Astrocyte (in vitro differentiated cells and primary cell): ENCODE results near the gene TNFAIP1. TPM values are rescaled to one million over a fixed set of nuclear protein-coding genes. Genes with fewer than 3 reads are reported as not detected.

Source experiments
- DNase-seq: peaks from one replicate; pipeline ENCODE4 v3.0.0-alpha.2; 2010; ENCODE audit warnings: low read depth
- FAIRE-seq: peaks from 2 replicates; lab custom pipeline; 2011; peaks lifted over from hg19 to GRCh38; lab: Jason Lieb, UNC
- H2AFZ ChIP-seq: 2 replicates; pipeline ENCODE4 v1.6.0; 2012; ENCODE audit warnings: low read depth, low read length, inconsistent platforms
- H3K27ac ChIP-seq: 2 replicates; pipeline ENCODE4 v1.5.1; 2011; ENCODE audit warnings: low read depth, low read length, inconsistent platforms
- H3K27me3 ChIP-seq: 2 replicates; pipeline ENCODE4 v1.6.0; 2011; ENCODE audit warnings: low read length, inconsistent platforms; ENCODE audit not compliant: insufficient read depth
- H3K36me3 ChIP-seq: 2 replicates; pipeline ENCODE4 v1.5.1; 2011; ENCODE audit warnings: low read length, inconsistent platforms; ENCODE audit not compliant: insufficient read depth
- H3K4me1 ChIP-seq: 2 replicates; pipeline ENCODE4 v1.5.1; 2011; ENCODE audit warnings: low read length, inconsistent platforms; ENCODE audit not compliant: insufficient read depth
- H3K4me2 ChIP-seq: 2 replicates; pipeline ENCODE4 v1.6.0; 2012; ENCODE audit warnings: low read length, inconsistent platforms
- H3K4me3 ChIP-seq: 2 replicates; pipeline ENCODE4 v1.5.1; 2011; ENCODE audit warnings: low read depth, mild to moderate bottlenecking, low read length, inconsistent platforms; ENCODE audit not compliant: insufficient read depth
- H3K79me2 ChIP-seq: 2 replicates; pipeline ENCODE4 v1.6.0; 2012; ENCODE audit warnings: mild to moderate bottlenecking, low read length, inconsistent platforms; ENCODE audit not compliant: insufficient read depth
- H3K9ac ChIP-seq: 2 replicates; pipeline ENCODE4 v1.6.0; 2012; ENCODE audit warnings: mild to moderate bottlenecking, low read length, inconsistent platforms
- H3K9me3 ChIP-seq: 2 replicates; pipeline ENCODE4 v1.5.1; 2012; ENCODE audit warnings: low read depth, mild to moderate bottlenecking, low read length, inconsistent platforms; ENCODE audit not compliant: insufficient read depth
- H4K20me1 ChIP-seq: 2 replicates; pipeline ENCODE4 v1.6.0; 2012; ENCODE audit warnings: low read length, inconsistent platforms; ENCODE audit not compliant: insufficient read depth
- H3K27ac Mint-ChIP-seq: one replicate; pipeline ENCODE4 v1.8.0; 2021; ENCODE audit warnings: mild to moderate bottlenecking, mixed read lengths; ENCODE audit not compliant: unreplicated experiment
- H3K27me3 Mint-ChIP-seq: one replicate; pipeline ENCODE4 v1.8.0; 2021; ENCODE audit warnings: low read depth, mixed read lengths; ENCODE audit not compliant: unreplicated experiment
- H3K36me3 Mint-ChIP-seq: one replicate; pipeline ENCODE4 v1.8.0; 2021; ENCODE audit warnings: low read depth, mixed read lengths; ENCODE audit not compliant: unreplicated experiment
- H3K4me1 Mint-ChIP-seq: one replicate; pipeline ENCODE4 v1.8.0; 2021; ENCODE audit warnings: low read depth, mixed read lengths; ENCODE audit not compliant: unreplicated experiment
- H3K4me3 Mint-ChIP-seq: one replicate; pipeline ENCODE4 v1.8.0; 2021; ENCODE audit warnings: mild to moderate bottlenecking, moderate library complexity, mixed read lengths; ENCODE audit not compliant: unreplicated experiment
- H3K9me3 Mint-ChIP-seq: one replicate; pipeline ENCODE4 v1.8.0; 2021; ENCODE audit warnings: mild to moderate bottlenecking, mixed read lengths; ENCODE audit not compliant: unreplicated experiment
- CTCF ChIP-seq: IDR thresholded peaks from 2 replicates; pipeline ENCODE4 v1.5.1; 2011; ENCODE audit warnings: low read depth, mild to moderate bottlenecking, inconsistent platforms, low read length, moderate library complexity; ENCODE audit not compliant: insufficient read depth
- EZH2 ChIP-seq: IDR thresholded peaks from 2 replicates; pipeline ENCODE4 v1.6.1; 2012; ENCODE audit warnings: mild to moderate bottlenecking, low read length, inconsistent platforms; ENCODE audit not compliant: insufficient read depth
- total RNA-seq: library from RNA; stranded (reverse); gene quantifications from 2 replicates; pipeline ENCODE4 v1.2.1, GENCODE V29; 2021

The TNFAIP1 gene
- total RNA-seq, 1 donor from 2014 or later = 100 TPM

- Histone ChIP-seq H3K4me1 (peaks cover 9% of the 10 kb centered on the region), H3K79me2 (no peaks in the 10 kb centered on the region), H3K9ac (no peak overlapping the region), H4K20me1 (peaks cover 6% of the 10 kb centered on the region), H3K9me3 (no peaks in the 10 kb centered on the region), H3K27ac (no peak overlapping the region), H3K36me3 (peaks cover 5% of the 10 kb centered on the region), H2AFZ (no peak overlapping the region), H3K4me3 (no peak overlapping the region), H3K27me3 (no peaks in the 10 kb centered on the region), H3K4me2 (no peak overlapping the region)
- TF ChIP-seq EZH2 = no peak
- no peak for TF ChIP-seq CTCF
- DNase-seq (no peak), FAIRE-seq (no peak)
- Mint-ChIP-seq H3K27me3 (peaks cover 3% of the 10 kb centered on the region), H3K4me3 (no peak overlapping the region), H3K4me1 (peaks cover 17% of the 10 kb centered on the region), H3K27ac (no peak overlapping the region), H3K9me3 (no peaks in the 10 kb centered on the region), H3K36me3 (peaks cover 24% of the 10 kb centered on the region)
Observed at GRCh38 chr17:28392491-28392890, 56.9 kb downstream of the TNFAIP1 start.

GRCh38 chr17:28394337-28395116, 59.0 kb downstream of the TNFAIP1 start:
- H2AFZ ChIP-seq = no peak overlapping the region
- no peak overlapping the region for H3K9ac ChIP-seq
- no peaks in the 10 kb centered on the region for H3K9me3 ChIP-seq
- FAIRE-seq (peak; percentile 66), DNase-seq (peak; percentile 65)
- peaks cover 6% of the 10 kb centered on the region for H4K20me1 ChIP-seq
- peaks cover 9% of the 10 kb centered on the region for H3K4me1 ChIP-seq
- H3K4me3 ChIP-seq = no peak overlapping the region
- peaks cover 5% of the 10 kb centered on the region for H3K36me3 ChIP-seq
- H3K27ac Mint-ChIP-seq = no peak overlapping the region
- peak overlapping the region; percentile 34 for H3K4me2 ChIP-seq
- no peak for TF ChIP-seq EZH2
- TF ChIP-seq CTCF = no peak
- H3K9me3 Mint-ChIP-seq = no peaks in the 10 kb centered on the region
- H3K27ac ChIP-seq = no peak overlapping the region
- peaks cover 32% of the 10 kb centered on the region for H3K36me3 Mint-ChIP-seq
- H3K27me3 Mint-ChIP-seq = no peaks in the 10 kb centered on the region
- no peak overlapping the region for H3K4me3 Mint-ChIP-seq
- no peaks in the 10 kb centered on the region for H3K27me3 ChIP-seq
- peaks cover 25% of the 10 kb centered on the region for H3K4me1 Mint-ChIP-seq
- H3K79me2 ChIP-seq = no peaks in the 10 kb centered on the region

GRCh38 chr17:28395426-28395825, 59.9 kb downstream of the TNFAIP1 start:
- Histone ChIP-seq H2AFZ (no peak overlapping the region), H3K9ac (no peak overlapping the region), H3K4me3 (no peak overlapping the region), H3K27ac (no peak overlapping the region), H3K36me3 (peaks cover 5% of the 10 kb centered on the region), H3K27me3 (no peaks in the 10 kb centered on the region), H3K4me1 (peaks cover 9% of the 10 kb centered on the region), H3K4me2 (no peak overlapping the region), H3K9me3 (no peaks in the 10 kb centered on the region), H4K20me1 (peaks cover 6% of the 10 kb centered on the region), H3K79me2 (no peaks in the 10 kb centered on the region)
- FAIRE-seq (no peak), DNase-seq (no peak)
- Mint-ChIP-seq H3K36me3 (peaks cover 24% of the 10 kb centered on the region), H3K4me3 (no peak overlapping the region), H3K4me1 (peaks cover 25% of the 10 kb centered on the region), H3K27ac (no peak overlapping the region), H3K27me3 (no peaks in the 10 kb centered on the region), H3K9me3 (no peaks in the 10 kb centered on the region)
- TF ChIP-seq CTCF = no peak
